ENCODE results near the gene STAU1. TPM values are rescaled to one million over a fixed set of nuclear protein-coding genes. Genes with fewer than 3 reads are reported as not detected.
"Not testable (repeated sequence)": the region's sequence is repeated elsewhere in the genome, so short reads cannot be mapped to it uniquely, and the experiment has no call there.

Gene STAU1
- total RNA-seq, 1 experiment from 2014 or later, result 61.4 TPM

- not testable (repeated sequence) for DNase-seq (ENCODE audit: extremely low read depth, low read depth)
Observed at GRCh38 chr20:49134797-49135196, 53.3 kb downstream of the STAU1 start.

GRCh38 chr20:49133571-49133970 lies 54.6 kb downstream of the STAU1 start:
- no peak for DNase-seq (ENCODE audit: extremely low read depth, low read depth)

- DNase-seq (ENCODE audit: extremely low read depth, low read depth), result peak; percentile 69
Observed at GRCh38 chr20:49132995-49133478, 55.1 kb downstream of the STAU1 start.

GRCh38 chr20:49123982-49124381 lies 64.2 kb downstream of the STAU1 start:
- no peak for DNase-seq (ENCODE audit: extremely low read depth, low read depth)

- no peak for DNase-seq (ENCODE audit: extremely low read depth, low read depth)
Observed at GRCh38 chr20:49122920-49123319, 65.2 kb downstream of the STAU1 start.

- DNase-seq (ENCODE audit: extremely low read depth, low read depth), result no peak
Observed at GRCh38 chr20:49119988-49120387, 68.1 kb downstream of the STAU1 start.

GRCh38 chr20:49118307-49118706 lies 69.8 kb downstream of the STAU1 start:
- no peak for DNase-seq (ENCODE audit: extremely low read depth, low read depth)

- DNase-seq (ENCODE audit: extremely low read depth, low read depth), result no peak
Observed at GRCh38 chr20:49115564-49115963, 72.6 kb downstream of the STAU1 start.

- no peak for DNase-seq (ENCODE audit: extremely low read depth, low read depth)
Observed at GRCh38 chr20:49112596-49113274, 75.4 kb downstream of the STAU1 start.

- no peak for DNase-seq (ENCODE audit: extremely low read depth, low read depth)
Observed at GRCh38 chr20:49110767-49111694, 77.1 kb downstream of the STAU1 start.

GRCh38 chr20:49106328-49106727 lies 81.8 kb downstream of the STAU1 start:
- DNase-seq (ENCODE audit: extremely low read depth, low read depth), result no peak

- not testable (repeated sequence) for DNase-seq (ENCODE audit: extremely low read depth, low read depth)
Observed at GRCh38 chr20:49104979-49105547, 83.1 kb downstream of the STAU1 start.

GRCh38 chr20:49104365-49104648 lies 83.8 kb downstream of the STAU1 start:
- no peak for DNase-seq (ENCODE audit: extremely low read depth, low read depth)

GRCh38 chr20:49103647-49104364 lies 84.3 kb downstream of the STAU1 start:
- DNase-seq (ENCODE audit: extremely low read depth, low read depth), result no peak

- no peak for DNase-seq (ENCODE audit: extremely low read depth, low read depth)
Observed at GRCh38 chr20:49103019-49103418, 85.1 kb downstream of the STAU1 start.

GRCh38 chr20:49100972-49101371 lies 87.2 kb downstream of the STAU1 start:
- no peak for DNase-seq (ENCODE audit: extremely low read depth, low read depth)

GRCh38 chr20:49100292-49100691 lies 87.8 kb downstream of the STAU1 start:
- DNase-seq (ENCODE audit: extremely low read depth, low read depth), result not testable (repeated sequence)

- no peak for DNase-seq (ENCODE audit: extremely low read depth, low read depth)
Observed at GRCh38 chr20:49099011-49099410, 89.1 kb downstream of the STAU1 start.

- DNase-seq (ENCODE audit: extremely low read depth, low read depth), result no peak
Observed at GRCh38 chr20:49098136-49098535, 90.0 kb downstream of the STAU1 start.

GRCh38 chr20:49097159-49097558 lies 91.0 kb downstream of the STAU1 start:
- no peak for DNase-seq (ENCODE audit: extremely low read depth, low read depth)

GRCh38 chr20:49096203-49096730 lies 91.9 kb downstream of the STAU1 start:
- no peak for DNase-seq (ENCODE audit: extremely low read depth, low read depth)
